Bronchial epithelial cell (primary cell): ENCODE results near the gene MYOF. TPM values are rescaled to one million over a fixed set of nuclear protein-coding genes. Genes with fewer than 3 reads are reported as not detected.
"Not testable (repeated sequence)": the region's sequence is repeated elsewhere in the genome, so short reads cannot be mapped to it uniquely, and the experiment has no call there.

ENCODE experiments used
- DNase-seq: peaks from one replicate; pipeline ENCODE4 v3.0.0-alpha.2; 2010; ENCODE audit warnings: low read depth
- FAIRE-seq: peaks from 2 replicates; lab custom pipeline; 2011; peaks lifted over from hg19 to GRCh38; lab: Jason Lieb, UNC
- H3K27me3 ChIP-seq: 2 replicates; pipeline ENCODE4 v1.5.1; 2011; ENCODE audit warnings: low read length; ENCODE audit not compliant: control insufficient read depth, insufficient read depth
- H3K36me3 ChIP-seq: 2 replicates; pipeline ENCODE4 v1.5.1; 2011; ENCODE audit warnings: low read length; ENCODE audit not compliant: control insufficient read depth, insufficient read depth
- H3K4me3 ChIP-seq: 2 replicates; pipeline ENCODE4 v1.5.1; 2011; ENCODE audit warnings: mild to moderate bottlenecking, low read depth, low read length, control low read depth
- total RNA-seq: library from RNA; depleted of rRNA; stranded (reverse); fragments of >200 nt; gene quantifications from 2 replicates; pipeline ENCODE4 v1.2.1, GENCODE V29; 2014
- TF ChIP-seq, protein P1 (sequence below): IDR thresholded peaks from 2 replicates; pipeline ENCODE4 v1.5.1; 2011; ENCODE audit warnings: mild to moderate bottlenecking, moderate library complexity, low read length, control low read depth, inconsistent platforms; ENCODE audit not compliant: insufficient read depth, severe bottlenecking

MYOF gene
- total RNA-seq, 1 donor from 2014 or later: 133 TPM

GRCh38 chr10:93425861-93426260, 56.3 kb downstream of the MYOF start:
- Histone ChIP-seq H3K4me3 (no peak overlapping the region), H3K36me3 (peaks cover 20% of the 10 kb centered on the region), H3K27me3 (no peaks in the 10 kb centered on the region)
- DNase-seq: no peak
- TF ChIP-seq, protein P1, sequence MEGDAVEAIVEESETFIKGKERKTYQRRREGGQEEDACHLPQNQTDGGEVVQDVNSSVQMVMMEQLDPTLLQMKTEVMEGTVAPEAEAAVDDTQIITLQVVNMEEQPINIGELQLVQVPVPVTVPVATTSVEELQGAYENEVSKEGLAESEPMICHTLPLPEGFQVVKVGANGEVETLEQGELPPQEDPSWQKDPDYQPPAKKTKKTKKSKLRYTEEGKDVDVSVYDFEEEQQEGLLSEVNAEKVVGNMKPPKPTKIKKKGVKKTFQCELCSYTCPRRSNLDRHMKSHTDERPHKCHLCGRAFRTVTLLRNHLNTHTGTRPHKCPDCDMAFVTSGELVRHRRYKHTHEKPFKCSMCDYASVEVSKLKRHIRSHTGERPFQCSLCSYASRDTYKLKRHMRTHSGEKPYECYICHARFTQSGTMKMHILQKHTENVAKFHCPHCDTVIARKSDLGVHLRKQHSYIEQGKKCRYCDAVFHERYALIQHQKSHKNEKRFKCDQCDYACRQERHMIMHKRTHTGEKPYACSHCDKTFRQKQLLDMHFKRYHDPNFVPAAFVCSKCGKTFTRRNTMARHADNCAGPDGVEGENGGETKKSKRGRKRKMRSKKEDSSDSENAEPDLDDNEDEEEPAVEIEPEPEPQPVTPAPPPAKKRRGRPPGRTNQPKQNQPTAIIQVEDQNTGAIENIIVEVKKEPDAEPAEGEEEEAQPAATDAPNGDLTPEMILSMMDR: no peak
- FAIRE-seq: no peak

- TF ChIP-seq, protein P1: no peak
- FAIRE-seq (no peak), DNase-seq (no peak)
- no peak overlapping the region for H3K4me3 ChIP-seq
- H3K27me3 ChIP-seq: no peaks in the 10 kb centered on the region
- peaks cover 23% of the 10 kb centered on the region for H3K36me3 ChIP-seq
These were observed 60.0 kb downstream of the MYOF start for GRCh38 chr10:93422118-93422517.

DNA sequence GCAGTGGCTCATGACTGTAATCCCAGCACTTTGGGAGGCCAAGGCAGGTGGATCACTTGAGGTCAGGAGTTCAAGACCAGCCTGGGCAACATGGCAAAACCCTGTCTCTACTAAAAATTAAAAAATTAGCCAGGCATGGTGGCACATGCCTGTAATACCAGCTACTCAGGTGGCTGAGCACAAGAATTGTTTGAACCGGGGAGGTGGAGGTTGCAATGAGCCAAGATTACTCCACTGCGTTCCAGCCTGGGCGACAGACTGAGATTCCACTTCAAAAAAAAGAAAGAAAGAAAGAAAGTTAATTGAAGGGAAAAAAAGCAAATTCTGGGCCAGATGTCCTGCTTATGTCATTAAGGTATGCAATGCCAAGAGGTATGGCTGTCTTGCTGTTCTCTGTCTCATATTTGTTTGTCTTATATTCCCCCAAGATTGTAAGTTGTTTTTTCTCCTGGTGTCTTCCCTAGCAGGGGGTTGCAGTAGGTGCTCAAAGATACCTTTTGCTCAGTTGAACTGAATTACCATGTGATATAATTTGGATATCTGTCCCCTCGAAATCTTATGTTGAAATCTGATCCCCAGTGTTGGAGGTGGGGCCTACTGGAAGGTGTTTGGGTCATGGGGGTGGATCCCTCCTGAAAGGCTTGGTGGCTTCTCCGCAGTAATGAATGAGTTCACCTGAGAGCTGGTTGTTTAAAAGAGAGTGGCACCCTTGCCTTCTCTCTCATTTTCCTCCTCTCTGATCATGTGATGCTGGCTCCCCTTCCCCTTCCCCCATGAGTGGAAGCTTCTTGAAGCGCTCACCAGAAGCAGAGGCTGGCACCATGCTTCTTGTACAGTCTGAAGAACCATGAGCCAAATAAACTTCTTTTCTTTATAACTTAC, 60.9 kb downstream of the MYOF start:
- FAIRE-seq (no peak), DNase-seq (no peak)
- peaks cover 25% of the 10 kb centered on the region for H3K36me3 ChIP-seq
- no peaks in the 10 kb centered on the region for H3K27me3 ChIP-seq
- H3K4me3 ChIP-seq: no peak overlapping the region
- TF ChIP-seq, protein P1: no peak

DNA sequence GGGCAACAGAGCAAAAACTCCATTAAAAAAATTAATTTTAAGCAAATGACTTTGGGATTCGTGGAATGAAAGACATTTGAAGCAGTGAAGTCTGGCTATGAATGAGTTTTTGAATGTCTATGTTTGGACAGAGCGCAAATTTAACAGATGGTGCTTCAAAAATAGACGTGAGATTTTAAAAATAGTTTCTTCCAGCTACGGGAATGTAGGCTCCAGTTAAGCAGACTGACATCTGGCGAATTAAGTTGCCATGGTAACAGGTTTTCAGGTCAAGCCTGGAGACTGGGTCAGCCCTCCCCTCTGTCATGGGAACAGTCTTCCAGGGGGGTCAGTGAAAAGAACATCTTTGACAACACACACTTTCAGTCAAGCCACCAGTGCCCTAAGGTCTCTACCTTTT, 62.0 kb downstream of the MYOF start:
- FAIRE-seq (no peak), DNase-seq (no peak)
- Histone ChIP-seq H3K36me3 (peaks cover 23% of the 10 kb centered on the region), H3K27me3 (no peaks in the 10 kb centered on the region), H3K4me3 (no peak overlapping the region)
- TF ChIP-seq, protein P1: no peak

GRCh38 chr10:93419016-93419415, 63.1 kb downstream of the MYOF start:
- not testable (repeated sequence) for H3K27me3 ChIP-seq, H3K4me3 ChIP-seq, DNase-seq, FAIRE-seq
- peaks cover 21% of the 10 kb centered on the region for H3K36me3 ChIP-seq

DNA sequence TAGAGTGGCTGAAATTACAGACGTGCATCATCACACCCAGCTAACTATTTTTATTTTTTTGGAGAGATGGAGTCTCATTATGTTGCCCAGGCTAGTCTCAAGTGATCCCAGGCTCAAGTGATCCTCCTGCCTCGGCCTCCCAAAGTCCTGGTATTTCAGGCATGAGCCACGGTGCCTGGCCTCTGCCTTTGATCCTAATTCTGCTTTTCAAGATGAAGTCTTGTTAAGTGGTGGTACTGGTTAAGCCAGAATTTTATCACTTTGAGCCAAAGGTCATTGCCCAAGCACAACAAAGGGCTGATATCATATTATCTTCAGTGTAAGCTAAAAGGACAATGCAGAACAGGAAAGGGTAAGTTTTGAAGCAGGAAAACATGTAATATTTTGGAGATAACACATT, 64.2 kb downstream of the MYOF start:
- peaks cover 20% of the 10 kb centered on the region for H3K36me3 ChIP-seq
- no peak for FAIRE-seq

More for the DNA sequence above, 64.2 kb downstream of the MYOF start:
- DNase-seq: no peak
- TF ChIP-seq, protein P1: no peak
- H3K27me3 ChIP-seq: no peaks in the 10 kb centered on the region
- H3K4me3 ChIP-seq: no peak overlapping the region
